ENCODE data around the gene TNNI2.

The TNNI2 gene

DNA sequence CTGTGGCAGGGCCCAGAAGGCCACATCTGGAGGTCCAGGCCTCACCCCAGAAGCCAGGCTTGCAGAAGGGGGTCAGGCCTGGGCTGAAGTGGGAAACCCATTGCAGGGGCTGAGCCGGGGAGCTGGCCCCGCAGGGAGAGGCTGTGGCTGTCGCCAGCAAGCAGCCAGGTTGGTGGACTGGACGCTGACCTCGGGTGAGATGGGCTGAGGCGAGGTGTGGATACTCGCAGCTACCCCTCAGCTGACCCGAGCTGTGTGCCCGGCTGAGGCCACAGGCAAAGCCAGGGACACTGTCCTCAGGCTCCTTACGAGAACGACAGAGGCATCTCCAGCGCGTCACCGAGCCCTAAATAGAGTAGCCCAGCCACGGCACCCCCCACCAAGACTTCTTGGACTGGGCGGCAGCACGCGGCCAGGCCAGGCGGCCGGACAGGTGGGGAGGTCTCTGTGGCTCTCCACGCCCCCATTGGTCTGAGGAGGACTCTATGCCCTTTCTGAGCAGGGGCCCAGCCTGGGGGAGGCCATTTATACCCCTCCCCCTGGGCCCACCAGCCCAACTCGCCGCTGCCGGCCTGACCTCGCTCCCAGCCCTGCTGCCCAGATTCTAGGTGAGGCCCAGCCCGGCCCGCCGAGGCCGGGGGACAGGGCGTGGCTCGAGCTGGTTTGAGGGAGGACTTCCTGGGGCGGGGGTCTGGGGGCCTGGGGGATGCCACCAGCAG, at the start of gene TNNI2:
Gene TNNI2 (plus strand): TSS at position 556 of the 719 bp plus-strand sequence. CDS start 716 bp downstream, outside the sequence.
- TF ChIP-seq CTCF (IDR thresholded peaks at IDR 0.05) = no peak

- TF ChIP-seq CTCF (IDR thresholded peaks at IDR 0.05) = no peak
These were observed 46.9 kb upstream of the TNNI2 start for GRCh38 chr11:1791912-1792311.

DNA sequence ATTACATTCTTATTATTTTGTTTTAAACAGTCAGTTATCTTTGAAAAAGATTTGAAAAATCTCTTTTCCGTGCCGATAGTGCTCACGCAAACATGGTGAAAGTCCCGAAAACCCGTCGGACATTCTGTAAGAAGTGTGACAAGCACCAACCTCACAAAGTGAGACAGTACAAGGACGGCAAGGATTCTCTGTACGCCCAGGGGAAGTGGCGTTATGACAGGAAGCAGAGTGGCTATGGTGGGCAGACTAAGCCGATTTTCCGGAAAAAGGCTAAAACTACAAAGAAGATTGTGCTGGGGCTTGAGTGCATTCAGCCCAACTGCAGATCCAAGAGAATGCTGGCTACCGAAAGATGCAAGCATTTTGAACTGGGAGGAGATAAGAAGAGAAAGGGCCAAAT, 46.3 kb upstream of the TNNI2 start:
- no peak for TF ChIP-seq CTCF (IDR thresholded peaks at IDR 0.05)

- TF ChIP-seq CTCF (IDR thresholded peaks at IDR 0.05) = no peak
These were observed 45.7 kb upstream of the TNNI2 start for GRCh38 chr11:1793081-1793480.

GRCh38 chr11:1796413-1797011, 42.3 kb upstream of the TNNI2 start:
- TF ChIP-seq CTCF (IDR thresholded peaks at IDR 0.05) = no peak

- no peak for TF ChIP-seq CTCF (IDR thresholded peaks at IDR 0.05)
These were observed 41.2 kb upstream of the TNNI2 start for GRCh38 chr11:1797391-1798125.

GRCh38 chr11:1803246-1803645, 35.5 kb upstream of the TNNI2 start:
- TF ChIP-seq CTCF (IDR thresholded peaks at IDR 0.05) = no peak
